Kidney (tissue), 14 donors: ENCODE data around the gene DSE. TPM values are rescaled to one million over a fixed set of nuclear protein-coding genes. Genes with fewer than 3 reads are reported as not detected.

Experiments used
- DNase-seq, 5 donors: peaks; one replicate each; pipeline ENCODE4 v3.0.0-alpha.2; 2013 to 2020
- FAIRE-seq: peaks from 2 replicates; lab custom pipeline; 2012; peaks lifted over from hg19 to GRCh38; lab: Jason Lieb, UNC
- H3K27ac ChIP-seq, 2 donors: one replicate each; pipeline ENCODE4 v1.7.0; 2013; ENCODE audit warnings: low read depth in 2 of 2, low read length in 2 of 2, inconsistent platforms in 1 of 2
- H3K27me3 ChIP-seq: one replicate; pipeline ENCODE4 v1.7.1; 2013; ENCODE audit warnings: low read length, inconsistent platforms; ENCODE audit not compliant: control insufficient read depth, insufficient read depth
- H3K36me3 ChIP-seq, 3 donors: one replicate each; pipeline versions ENCODE4 v1.7.0 to v1.7.1; 2013; ENCODE audit warnings: low read length in 3 of 3, control low read depth in 1 of 3, inconsistent platforms in 1 of 3; ENCODE audit not compliant: insufficient read depth in 3 of 3, control insufficient read depth in 2 of 3
- H3K4me1 ChIP-seq, 3 donors: one replicate each; pipeline versions ENCODE4 v1.7.0 to v1.7.1; 2013; ENCODE audit warnings: low read length in 3 of 3, inconsistent platforms in 1 of 3, low read depth in 1 of 3; ENCODE audit not compliant: control insufficient read depth in 2 of 3, insufficient read depth in 2 of 3
- H3K4me3 ChIP-seq, 3 donors: one replicate each; pipeline versions ENCODE4 v1.7.0 to v1.8.1; 2013; ENCODE audit warnings: low read length in 3 of 3, control low read depth in 1 of 3, inconsistent platforms in 1 of 3
- H3K9ac ChIP-seq, 3 donors: one replicate each; pipeline versions ENCODE4 v1.7.0 to v1.7.1; 2013; ENCODE audit warnings: low read length in 3 of 3, control low read depth in 1 of 3, inconsistent platforms in 1 of 3
- H3K9me3 ChIP-seq, 3 donors: one replicate each; pipeline versions ENCODE4 v1.7.0 to v1.7.1; 2013; ENCODE audit warnings: low read length in 3 of 3, control low read depth in 1 of 3, inconsistent platforms in 1 of 3; ENCODE audit not compliant: control insufficient read depth in 2 of 3, insufficient read depth in 1 of 3
- CTCF ChIP-seq: IDR thresholded peaks from 3 replicates; pipeline ENCODE4 v1.5.1; 2012; ENCODE audit warnings: mild to moderate bottlenecking, moderate library complexity, borderline replicate concordance; ENCODE audit not compliant: insufficient read depth; ENCODE audit errors: extremely low read depth
- intact Hi-C: fragments of 100-400 bp; cut with DNase I; formaldehyde crosslinking; loops from one replicate; pipeline ENCODE4 v1.11.1; 2022
- polyA plus RNA-seq: library from polyadenylated mRNA; stranded (reverse); fragments of 350-450 nt; fragmentation: Illumina TruSeq; extraction: RNeasy Lipid Tissue Mini Kit (QIAGEN cat#74804); gene quantifications from one replicate; pipeline ENCODE4 v1.2.3, GENCODE V29; 2014; ENCODE audit warnings: low read depth, low replicate concordance; ENCODE audit not compliant: insufficient read depth
- total RNA-seq: library from RNA; stranded (reverse); fragmentation: NEBNext Ultra II Directional; extraction: Animal tissue kit (Norgen Biotek cat#: 25700); gene quantifications from one replicate; pipeline ENCODE4 v1.2.1, GENCODE V29; 2021
- donor health status: control.
- donor health status: control.
- donor health status: control.
- donor health status: control.
- donor health status: control.
- donor health status: DM: yes; HTN: yes; CAD: no.
- donor health status: Normal renal cell carcinoma (clear cell type).

The DSE gene
- total and polyA plus RNA-seq, 2 donors from 2014 or later: 6.9 to 47.7 TPM

- Histone ChIP-seq H3K4me1 (peaks cover 0 to 11% (median 0%) of the 10 kb centered on the region in 3 donors), H3K9me3 (no peaks in the 10 kb centered on the region), H3K36me3 (no peaks in the 10 kb centered on the region), H3K27ac (peak overlapping the region in 1 of 2 donors; percentile 28), H3K4me3 (no peak overlapping the region), H3K27me3 (no peaks in the 10 kb centered on the region), H3K9ac (no peak overlapping the region)
- peak; percentile 55 for FAIRE-seq
- no peak for TF ChIP-seq CTCF
- intact Hi-C loops: no loop called here
- no peak for DNase-seq
These were observed 7.0 kb upstream of the DSE start for GRCh38 chr6:116363759-116364158.

- H3K27ac ChIP-seq: peak overlapping the region in 1 of 2 donors; percentile 28
- peak; percentile 92 for FAIRE-seq
- TF ChIP-seq CTCF: no peak
- no peaks in the 10 kb centered on the region for H3K9me3 ChIP-seq
- H3K4me1 ChIP-seq: peaks cover 0 to 11% (median 0%) of the 10 kb centered on the region in 3 donors
- H3K36me3 ChIP-seq: no peaks in the 10 kb centered on the region
- peak in 2 of 5 donors; percentile 26 to 30 for DNase-seq
- no peak overlapping the region for H3K4me3 ChIP-seq
- H3K9ac ChIP-seq: no peak overlapping the region
- no peaks in the 10 kb centered on the region for H3K27me3 ChIP-seq
- intact Hi-C loops: no loop called here
These were observed 6.4 kb upstream of the DSE start for GRCh38 chr6:116364321-116364720.

- H3K4me3 ChIP-seq: no peak overlapping the region
- TF ChIP-seq CTCF: no peak
- intact Hi-C loops: no loop called here
- H3K9me3 ChIP-seq: no peaks in the 10 kb centered on the region
- no peaks in the 10 kb centered on the region for H3K27me3 ChIP-seq
- FAIRE-seq (no peak), DNase-seq (no peak)
- no peak overlapping the region for H3K9ac ChIP-seq
- no peak overlapping the region for H3K27ac ChIP-seq
- peaks cover 0 to 16% (median 0%) of the 10 kb centered on the region in 3 donors for H3K4me1 ChIP-seq
- no peaks in the 10 kb centered on the region for H3K36me3 ChIP-seq
These were observed 5.0 kb upstream of the DSE start for GRCh38 chr6:116365743-116366142.

- intact Hi-C loops: no loop called here
- FAIRE-seq: no peak
- H3K4me3 ChIP-seq: no peak overlapping the region
These were observed 3.9 kb upstream of the DSE start for GRCh38 chr6:116366740-116367275.

More at GRCh38 chr6:116366740-116367275, 3.9 kb upstream of the DSE start:
- H3K9ac ChIP-seq: no peak overlapping the region
- no peaks in the 10 kb centered on the region for H3K27me3 ChIP-seq
- H3K4me1 ChIP-seq: peaks cover 0 to 16% (median 0%) of the 10 kb centered on the region in 3 donors
- H3K27ac ChIP-seq: no peak overlapping the region
- TF ChIP-seq CTCF: no peak
- no peak for DNase-seq
- H3K36me3 ChIP-seq: no peaks in the 10 kb centered on the region
- H3K9me3 ChIP-seq: no peaks in the 10 kb centered on the region
